T-helper 1 cell treated with Interleukin-12 subunit alpha and Interleukin-12 subunit beta and Interleukin-4 antibody, amounts not matched to agents 30 μg/mL and 1 μg/mL, for 36 hours (primary cell): ENCODE results near the gene TRIM15.

Source experiments
- H3K27ac Mint-ChIP-seq: one replicate; pipeline ENCODE4 v1.8.0; 2021; ENCODE audit warnings: mild to moderate bottlenecking, mixed read lengths
- H3K27me3 Mint-ChIP-seq: one replicate; pipeline ENCODE4 v1.8.0; 2021; ENCODE audit warnings: low read depth, mixed read lengths
- H3K36me3 Mint-ChIP-seq: one replicate; pipeline ENCODE4 v1.8.0; 2021; ENCODE audit warnings: low read depth, mixed read lengths
- H3K4me1 Mint-ChIP-seq: one replicate; pipeline ENCODE4 v1.8.0; 2021; ENCODE audit warnings: low read depth, mixed read lengths
- H3K4me3 Mint-ChIP-seq: one replicate; pipeline ENCODE4 v1.8.0; 2021; ENCODE audit warnings: mild to moderate bottlenecking, moderate library complexity, mixed read lengths
- H3K9me3 Mint-ChIP-seq: one replicate; pipeline ENCODE4 v1.8.0; 2021; ENCODE audit warnings: mixed read lengths

Gene TRIM15

GRCh38 chr6:30154061-30154460, 9.3 kb upstream of the TRIM15 start:
- H3K27me3 Mint-ChIP-seq, result peaks cover 6% of the 10 kb centered on the region
- no peak overlapping the region for H3K4me3 Mint-ChIP-seq

GRCh38 chr6:30154709-30155519, 8.4 kb upstream of the TRIM15 start:
- H3K4me1 Mint-ChIP-seq, result peaks cover 32% of the 10 kb centered on the region
- no peak overlapping the region for H3K4me3 Mint-ChIP-seq
- no peak overlapping the region for H3K27ac Mint-ChIP-seq
- H3K36me3 Mint-ChIP-seq, result no peaks in the 10 kb centered on the region
- H3K27me3 Mint-ChIP-seq, result peaks cover 4% of the 10 kb centered on the region
- no peaks in the 10 kb centered on the region for H3K9me3 Mint-ChIP-seq

More at GRCh38 chr6:30154061-30154460, 9.3 kb upstream of the TRIM15 start:
- Mint-ChIP-seq H3K27ac (no peak overlapping the region), H3K9me3 (no peaks in the 10 kb centered on the region), H3K36me3 (no peaks in the 10 kb centered on the region), H3K4me1 (peaks cover 28% of the 10 kb centered on the region)

GRCh38 chr6:30155520-30156261, 7.7 kb upstream of the TRIM15 start:
- H3K27me3 Mint-ChIP-seq, result no peaks in the 10 kb centered on the region
- H3K4me3 Mint-ChIP-seq, result no peak overlapping the region
- peaks cover 32% of the 10 kb centered on the region for H3K4me1 Mint-ChIP-seq
- no peak overlapping the region for H3K27ac Mint-ChIP-seq
- no peaks in the 10 kb centered on the region for H3K9me3 Mint-ChIP-seq
- no peaks in the 10 kb centered on the region for H3K36me3 Mint-ChIP-seq

- H3K27ac Mint-ChIP-seq, result no peak overlapping the region
- no peaks in the 10 kb centered on the region for H3K9me3 Mint-ChIP-seq
- H3K4me3 Mint-ChIP-seq, result no peak overlapping the region
Measured at GRCh38 chr6:30156262-30156599, 7.1 kb upstream of the TRIM15 start.

GRCh38 chr6:30156774-30157173, 6.6 kb upstream of the TRIM15 start:
- Mint-ChIP-seq H3K9me3 (no peaks in the 10 kb centered on the region), H3K27me3 (no peaks in the 10 kb centered on the region), H3K4me3 (no peak overlapping the region), H3K4me1 (peaks cover 27% of the 10 kb centered on the region), H3K27ac (no peak overlapping the region), H3K36me3 (no peaks in the 10 kb centered on the region)

More at GRCh38 chr6:30156262-30156599, 7.1 kb upstream of the TRIM15 start:
- H3K27me3 Mint-ChIP-seq, result no peaks in the 10 kb centered on the region
- H3K4me1 Mint-ChIP-seq, result peaks cover 32% of the 10 kb centered on the region
- H3K36me3 Mint-ChIP-seq, result no peaks in the 10 kb centered on the region

GRCh38 chr6:30157581-30157980, 5.8 kb upstream of the TRIM15 start:
- no peak overlapping the region for H3K27ac Mint-ChIP-seq
- no peaks in the 10 kb centered on the region for H3K36me3 Mint-ChIP-seq
- no peak overlapping the region for H3K4me3 Mint-ChIP-seq
- peaks cover 30% of the 10 kb centered on the region for H3K4me1 Mint-ChIP-seq
- no peaks in the 10 kb centered on the region for H3K27me3 Mint-ChIP-seq
- H3K9me3 Mint-ChIP-seq, result no peaks in the 10 kb centered on the region

GRCh38 chr6:30157999-30158398, 5.3 kb upstream of the TRIM15 start:
- Mint-ChIP-seq H3K27me3 (no peaks in the 10 kb centered on the region), H3K36me3 (no peaks in the 10 kb centered on the region), H3K4me3 (no peak overlapping the region), H3K9me3 (no peaks in the 10 kb centered on the region), H3K4me1 (peaks cover 30% of the 10 kb centered on the region), H3K27ac (no peak overlapping the region)

- H3K27ac Mint-ChIP-seq, result peak overlapping the region; percentile 23
- H3K36me3 Mint-ChIP-seq, result no peaks in the 10 kb centered on the region
- peaks cover 32% of the 10 kb centered on the region for H3K4me1 Mint-ChIP-seq
- no peaks in the 10 kb centered on the region for H3K27me3 Mint-ChIP-seq
- no peak overlapping the region for H3K4me3 Mint-ChIP-seq
- no peaks in the 10 kb centered on the region for H3K9me3 Mint-ChIP-seq
Measured at GRCh38 chr6:30158475-30159040, 4.8 kb upstream of the TRIM15 start.

GRCh38 chr6:30160008-30160784, 3.1 kb upstream of the TRIM15 start:
- H3K9me3 Mint-ChIP-seq, result no peaks in the 10 kb centered on the region
- H3K4me3 Mint-ChIP-seq, result no peak overlapping the region
- no peaks in the 10 kb centered on the region for H3K36me3 Mint-ChIP-seq
- no peaks in the 10 kb centered on the region for H3K27me3 Mint-ChIP-seq
- H3K4me1 Mint-ChIP-seq, result peaks cover 38% of the 10 kb centered on the region
- no peak overlapping the region for H3K27ac Mint-ChIP-seq

GRCh38 chr6:30160785-30161531, 2.4 kb upstream of the TRIM15 start, which contains the start of gene TRIM10:
Gene TRIM10, minus strand, starts transcription at chr6:30161211. Its CDS starts 353 bp downstream, at chr6:30160858.
- Mint-ChIP-seq H3K4me1 (peaks cover 41% of the 10 kb centered on the region), H3K9me3 (no peaks in the 10 kb centered on the region)

GRCh38 chr6:30162265-30163089, 869 bp upstream of the TRIM15 start:
- peak overlapping the region; percentile 48 for H3K4me3 Mint-ChIP-seq
- H3K27ac Mint-ChIP-seq, result peak overlapping the region; percentile 38
- H3K4me1 Mint-ChIP-seq, result peaks cover 46% of the 10 kb centered on the region
- H3K9me3 Mint-ChIP-seq, result no peaks in the 10 kb centered on the region
- no peaks in the 10 kb centered on the region for H3K36me3 Mint-ChIP-seq
- H3K27me3 Mint-ChIP-seq, result no peaks in the 10 kb centered on the region

More at GRCh38 chr6:30160785-30161531, 2.4 kb upstream of the TRIM15 start, which contains the start of gene TRIM10:
- no peaks in the 10 kb centered on the region for H3K36me3 Mint-ChIP-seq
- H3K27ac Mint-ChIP-seq, result peak within 1 kb of the TSS; percentile 22
- no peaks in the 10 kb centered on the region for H3K27me3 Mint-ChIP-seq
- H3K4me3 Mint-ChIP-seq, result no peak within 1 kb of the TSS

GRCh38 chr6:30163918-30164654, 740 bp downstream of the TRIM15 start:
- peaks cover 43% of the 10 kb centered on the region for H3K4me1 Mint-ChIP-seq
- no peaks in the 10 kb centered on the region for H3K36me3 Mint-ChIP-seq
- no peaks in the 10 kb centered on the region for H3K27me3 Mint-ChIP-seq
- H3K27ac Mint-ChIP-seq, result peak overlapping the region; percentile 34
- no peaks in the 10 kb centered on the region for H3K9me3 Mint-ChIP-seq
- H3K4me3 Mint-ChIP-seq, result no peak overlapping the region
